CD14-positive monocyte (primary cell): ENCODE results near the gene HOXC11. TPM values are rescaled to one million over a fixed set of nuclear protein-coding genes. Genes with fewer than 3 reads are reported as not detected.

Experiments
- DNase-seq, 3 donors: peaks; one replicate each; pipeline ENCODE4 v3.0.0-alpha.2; 2011 to 2022
- H2AFZ ChIP-seq: 2 replicates; pipeline ENCODE4 v1.6.0; 2012; ENCODE audit warnings: mild to moderate bottlenecking, low read depth, low read length, inconsistent platforms; ENCODE audit not compliant: insufficient read depth, poor library complexity, severe bottlenecking
- H3K27ac ChIP-seq, 2 donors: 1 replicate in 1 of 2; 2 replicates in 1 of 2; pipeline ENCODE4 v1.5.1; 2012 to 2013; ENCODE audit warnings: low read length in 2 of 2, control low read depth in 1 of 2, inconsistent platforms in 1 of 2, low read depth in 1 of 2, mild to moderate bottlenecking in 1 of 2
- H3K27me3 ChIP-seq, 2 donors: one replicate each; pipeline versions ENCODE4 v1.6.0 to v1.6.1; 2011 to 2013; ENCODE audit warnings: low read length in 2 of 2; ENCODE audit not compliant: control insufficient read depth in 2 of 2, insufficient read depth in 2 of 2
- H3K36me3 ChIP-seq, 2 donors: replicated peaks in 1 of 2; 1 replicate in 1 of 2; 2 replicates in 1 of 2; pipeline versions ENCODE4 v1.5.1 to v1.6.1; 2012 to 2013; ENCODE audit warnings: low read length in 2 of 2, control low read depth in 1 of 2, inconsistent platforms in 1 of 2, mild to moderate bottlenecking in 1 of 2; ENCODE audit not compliant: insufficient read depth in 2 of 2, control insufficient read depth in 1 of 2
- H3K4me1 ChIP-seq, 2 donors: 1 replicate in 1 of 2; 2 replicates in 1 of 2; pipeline versions ENCODE4 v1.5.1 to v1.6.1; 2012 to 2013; ENCODE audit warnings: low read length in 2 of 2, control low read depth in 1 of 2, inconsistent platforms in 1 of 2, mild to moderate bottlenecking in 1 of 2, moderate library complexity in 1 of 2; ENCODE audit not compliant: insufficient read depth in 2 of 2, control insufficient read depth in 1 of 2
- H3K4me2 ChIP-seq: replicated peaks from 2 replicates; pipeline ENCODE3; 2012; ENCODE audit warnings: low read length, moderate library complexity, mild to moderate bottlenecking; ENCODE audit not compliant: poor library complexity, severe bottlenecking; ENCODE audit errors: extremely low read depth
- H3K4me3 ChIP-seq, 3 experiments: fragments of 200-600 bp in 1 of 3; sonication (generic) in 1 of 3; replicated peaks in 1 of 3; 1 replicate in 2 of 3; 2 replicates in 1 of 3; pipeline ENCODE4 v1.5.1; 2011 to 2013; ENCODE audit warnings: low read length in 3 of 3, mild to moderate bottlenecking in 3 of 3, control low read depth in 2 of 3, low read depth in 2 of 3, inconsistent platforms in 1 of 3, moderate library complexity in 1 of 3
- H3K79me2 ChIP-seq: 2 replicates; pipeline ENCODE4 v1.6.0; 2012; ENCODE audit warnings: mild to moderate bottlenecking, control low read depth, inconsistent platforms, low read length, moderate library complexity; ENCODE audit not compliant: insufficient read depth
- H3K9ac ChIP-seq: 2 replicates; pipeline ENCODE4 v1.6.0; 2017; ENCODE audit warnings: low read length, mild to moderate bottlenecking; ENCODE audit not compliant: insufficient read depth, poor library complexity, severe bottlenecking
- H3K9me3 ChIP-seq, 2 donors: replicated peaks in 1 of 2; 1 replicate in 1 of 2; 2 replicates in 1 of 2; pipeline versions ENCODE4 v1.5.1 to v1.6.1; 2012 to 2013; ENCODE audit warnings: low read length in 2 of 2, control low read depth in 1 of 2; ENCODE audit not compliant: control insufficient read depth in 1 of 2, insufficient read depth in 1 of 2
- H4K20me1 ChIP-seq: 2 replicates; pipeline ENCODE4 v1.6.0; 2012; ENCODE audit warnings: mild to moderate bottlenecking, low read length, control low read depth, moderate library complexity; ENCODE audit not compliant: insufficient read depth
- H3K27ac Mint-ChIP-seq, 7 donors: one replicate each; pipeline ENCODE4 v1.8.0; 2020; ENCODE audit warnings: mild to moderate bottlenecking in 7 of 7, mixed read lengths in 7 of 7, moderate library complexity in 6 of 7, inconsistent platforms in 2 of 7
- H3K27me3 Mint-ChIP-seq, 3 donors: one replicate each; pipeline ENCODE4 v1.8.0; 2021 to 2022; ENCODE audit warnings: low read depth in 3 of 3, mild to moderate bottlenecking in 3 of 3, mixed read lengths in 3 of 3, moderate library complexity in 3 of 3, inconsistent platforms in 1 of 3
- H3K36me3 Mint-ChIP-seq, 2 donors: one replicate each; pipeline ENCODE4 v1.8.0; 2020; ENCODE audit warnings: mixed read lengths in 2 of 2, inconsistent platforms in 1 of 2, mild to moderate bottlenecking in 1 of 2
- H3K4me1 Mint-ChIP-seq: one replicate; pipeline ENCODE4 v1.8.0; 2020; ENCODE audit warnings: mild to moderate bottlenecking, mixed read lengths
- H3K4me3 Mint-ChIP-seq, 2 donors: one replicate each; pipeline ENCODE4 v1.8.0; 2020; ENCODE audit warnings: mild to moderate bottlenecking in 2 of 2, mixed read lengths in 2 of 2, moderate library complexity in 1 of 2
- H3K9me3 Mint-ChIP-seq, 7 donors: one replicate each; pipeline ENCODE4 v1.8.0; 2020 to 2022; ENCODE audit warnings: mixed read lengths in 7 of 7, mild to moderate bottlenecking in 6 of 7, moderate library complexity in 6 of 7, inconsistent platforms in 2 of 7
- CTCF ChIP-seq: fragments of 200-600 bp; IDR thresholded peaks from one replicate; pipeline ENCODE4 v1.8.0; 2022; ENCODE audit warnings: antibody characterized with exemption, mild to moderate bottlenecking
- WGBS: methylation state at CpG from one replicate; pipeline ENCODE4 v1.1.5; 2013; ENCODE audit warnings: missing lambda C conversion rate; ENCODE audit not compliant: insufficient coverage; 5-methylcytosine and 5-hydroxymethylcytosine counted together
- intact Hi-C, 2 donors: fragments of 100-400 bp; cut with micrococcal nuclease; formaldehyde crosslinking; loops; one replicate each; pipeline versions ENCODE4 v1.15.0 to v1.15.1; 2023
- polyA plus RNA-seq, 3 donors: library from polyadenylated mRNA; depleted of rRNA in 1 of 3; unstranded in 2 of 3; stranded (reverse) in 1 of 3; fragments of 300-500 nt in 2 of 3; fragments of >200 nt in 1 of 3; fragmentation: Illumina TruSeq in 2 of 3; gene quantifications; 1 replicate in 2 of 3; 2 replicates in 1 of 3; pipeline ENCODE4 v1.2.3, GENCODE V29; 2012 to 2021

The HOXC11 gene
- polyA plus RNA-seq, 3 donors = not detected

GRCh38 chr12:54003625-54004024, 30.7 kb downstream of the HOXC11 start:
- Mint-ChIP-seq H3K27me3 (peaks cover 98 to 100% (median 100%) of the 10 kb centered on the region in 3 donors), H3K4me1 (peaks cover 24% of the 10 kb centered on the region), H3K4me3 (peak overlapping the region in 1 of 2 donors; percentile 77), H3K36me3 (peaks cover 2 to 15% of the 10 kb centered on the region in 2 donors), H3K27ac (no peak overlapping the region), H3K9me3 (peaks cover 0 to 38% (median 18%) of the 10 kb centered on the region in 7 donors)
- intact Hi-C loops = no loop called here
- Histone ChIP-seq H3K9me3 (peaks cover 5 to 67% of the 10 kb centered on the region in 2 donors), H3K36me3 (no peaks in the 10 kb centered on the region), H3K4me2 (no peak overlapping the region), H3K9ac (no peak overlapping the region), H3K4me3 (no peak overlapping the region), H3K27me3 (peaks cover 87 to 98% of the 10 kb centered on the region in 2 donors), H3K4me1 (peaks cover 18 to 28% of the 10 kb centered on the region in 2 donors), H3K27ac (no peak overlapping the region), H4K20me1 (no peaks in the 10 kb centered on the region), H2AFZ (no peak overlapping the region), H3K79me2 (no peaks in the 10 kb centered on the region)
- 37% methylated on average over 3 of the region's 3 CpGs for WGBS
- TF ChIP-seq CTCF = no peak
- no peak for DNase-seq

- Mint-ChIP-seq H3K4me3 (peak overlapping the region in 1 of 2 donors; percentile 77), H3K4me1 (peaks cover 25% of the 10 kb centered on the region), H3K36me3 (peaks cover 2 to 12% of the 10 kb centered on the region in 2 donors), H3K27ac (no peak overlapping the region), H3K27me3 (peaks cover 96 to 99% (median 98%) of the 10 kb centered on the region in 3 donors), H3K9me3 (peaks cover 0 to 33% (median 18%) of the 10 kb centered on the region in 7 donors)
- no peak overlapping the region for H3K27ac ChIP-seq
- 13% methylated on average over 6 of the region's 20 CpGs for whole genome bisulfite sequencing
- peaks cover 5 to 64% of the 10 kb centered on the region in 2 donors for H3K9me3 ChIP-seq
- no peaks in the 10 kb centered on the region for H4K20me1 ChIP-seq
- peaks cover 84 to 97% of the 10 kb centered on the region in 2 donors for H3K27me3 ChIP-seq
- no peaks in the 10 kb centered on the region for H3K36me3 ChIP-seq
- no peak overlapping the region for H3K9ac ChIP-seq
- H3K4me3 ChIP-seq = no peak overlapping the region
- H3K4me1 ChIP-seq = peaks cover 18 to 28% of the 10 kb centered on the region in 2 donors
- no peak for DNase-seq
- H3K79me2 ChIP-seq = no peaks in the 10 kb centered on the region
- H2AFZ ChIP-seq = no peak overlapping the region
- no peak for TF ChIP-seq CTCF
- intact Hi-C loops = no loop called here
- H3K4me2 ChIP-seq = no peak overlapping the region
Observed at GRCh38 chr12:54004063-54004840, 31.3 kb downstream of the HOXC11 start.
